SK-N-SH treated with all-trans-retinoic acid at 6 μM for 48 hours (cell line): Measurements from ENCODE around the gene FPR1.

Source experiments
- ATAC-seq: fragments of 200-7000 bp; cut with Tn5 transposase; 3 replicates; pipeline ENCODE4 v1.9.1; 2020; ENCODE audit warnings: mild to moderate bottlenecking, moderate library complexity
- ARNTL ChIP-seq: fragments of 450-650 bp; formaldehyde crosslinking; IDR thresholded peaks from 2 replicates; pipeline ENCODE4 v1.5.0; 2020; ENCODE audit warnings: low read depth, mild to moderate bottlenecking, moderate library complexity, borderline replicate concordance
- CSDC2 ChIP-seq: fragments of 250-450 bp; sonication (Bioruptor Pico); IDR thresholded peaks from 2 replicates; pipeline ENCODE4 v1.5.0; 2020; ENCODE audit warnings: mild to moderate bottlenecking, moderate library complexity
- CSRNP3 ChIP-seq: fragments of 250-450 bp; sonication (Bioruptor Pico); IDR thresholded peaks from 2 replicates; pipeline ENCODE4 v1.5.1; 2021; ENCODE audit warnings: mild to moderate bottlenecking, moderate library complexity
- ESRRG ChIP-seq: fragments of 250-450 bp; sonication (Bioruptor Pico); IDR thresholded peaks from 2 replicates; pipeline ENCODE4 v1.6.1; 2021; ENCODE audit warnings: mild to moderate bottlenecking
- GLIS3 ChIP-seq: fragments of 250-450 bp; sonication (Bioruptor Pico); IDR thresholded peaks from 2 replicates; pipeline ENCODE4 v1.5.0; 2020; ENCODE audit warnings: mild to moderate bottlenecking, moderate library complexity
- ISL1 ChIP-seq: fragments of 250-450 bp; sonication (Bioruptor Pico); IDR thresholded peaks from 2 replicates; pipeline ENCODE4 v2.1.2; 2022; ENCODE audit warnings: mild to moderate bottlenecking, moderate library complexity
- OSR1 ChIP-seq: fragments of 250-450 bp; sonication (Bioruptor Pico); IDR thresholded peaks from 2 replicates; pipeline ENCODE4 v1.8.0; 2022; ENCODE audit warnings: moderate library complexity, mild to moderate bottlenecking, inconsistent platforms
- PATZ1 ChIP-seq: fragments of 250-450 bp; sonication (Bioruptor Pico); IDR thresholded peaks from 2 replicates; pipeline ENCODE4 v1.8.0; 2020; ENCODE audit warnings: mild to moderate bottlenecking, moderate library complexity, borderline replicate concordance
- POU6F1 ChIP-seq: fragments of 250-450 bp; sonication (Bioruptor Pico); IDR thresholded peaks from 2 replicates; pipeline ENCODE4 v1.8.0; 2021; ENCODE audit warnings: low read depth, mild to moderate bottlenecking, moderate library complexity, borderline replicate concordance
- RARB ChIP-seq: fragments of 250-450 bp; sonication (Bioruptor Pico); IDR thresholded peaks from 2 replicates; pipeline ENCODE4 v1.8.0; 2021; ENCODE audit warnings: mild to moderate bottlenecking, moderate library complexity
- TOX ChIP-seq: fragments of 250-450 bp; sonication (Bioruptor Pico); IDR thresholded peaks from 2 replicates; pipeline ENCODE4 v1.8.0; 2021; ENCODE audit warnings: mild to moderate bottlenecking, moderate library complexity, borderline replicate concordance
- TSHZ2 ChIP-seq: fragments of 250-450 bp; sonication (Bioruptor Pico); IDR thresholded peaks from 2 replicates; pipeline ENCODE4 v1.5.0; 2020; ENCODE audit warnings: mild to moderate bottlenecking, moderate library complexity
- ZFP3 ChIP-seq: fragments of 250-450 bp; sonication (Bioruptor Pico); IDR thresholded peaks from 2 replicates; pipeline ENCODE4 v1.5.0; 2020; ENCODE audit warnings: mild to moderate bottlenecking, moderate library complexity
- ZFP30 ChIP-seq: fragments of 450-650 bp; formaldehyde crosslinking; IDR thresholded peaks from 2 replicates; pipeline ENCODE4 v1.5.0; 2022; ENCODE audit warnings: mild to moderate bottlenecking, moderate library complexity
- ZNF565 ChIP-seq: fragments of 450-650 bp; formaldehyde crosslinking; conservative IDR thresholded peaks from 2 replicates; pipeline ENCODE4 v1.5.0; 2020; ENCODE audit warnings: low read depth, mild to moderate bottlenecking, moderate library complexity
- ZNF70 ChIP-seq: fragments of 450-650 bp; formaldehyde crosslinking; IDR thresholded peaks from 2 replicates; pipeline ENCODE4 v1.5.0; 2020; ENCODE audit warnings: mild to moderate bottlenecking, moderate library complexity
- TF ChIP-seq, protein P1 (sequence below): fragments of 250-450 bp; sonication (Bioruptor Pico); IDR thresholded peaks from 2 replicates; pipeline ENCODE4 v1.5.1; 2020; ENCODE audit warnings: low read depth, mild to moderate bottlenecking, moderate library complexity

FPR1 gene

GRCh38 chr19:51713319-51714285 is 38.1 kb downstream of the FPR1 start (continued):
- TF ChIP-seq ISL1: no peak
- TF ChIP-seq CSDC2 (CRISPR knock-in tag): no peak

- ATAC-seq: peak; percentile 45
- no peak for TF ChIP-seq ESRRG
- TF ChIP-seq ZNF565: no peak
- no peak for TF ChIP-seq RARB (CRISPR knock-in tag)
- no peak for TF ChIP-seq TOX (CRISPR knock-in tag)
- TF ChIP-seq ZFP30 (CRISPR knock-in tag): no peak
- TF ChIP-seq, protein P1, sequence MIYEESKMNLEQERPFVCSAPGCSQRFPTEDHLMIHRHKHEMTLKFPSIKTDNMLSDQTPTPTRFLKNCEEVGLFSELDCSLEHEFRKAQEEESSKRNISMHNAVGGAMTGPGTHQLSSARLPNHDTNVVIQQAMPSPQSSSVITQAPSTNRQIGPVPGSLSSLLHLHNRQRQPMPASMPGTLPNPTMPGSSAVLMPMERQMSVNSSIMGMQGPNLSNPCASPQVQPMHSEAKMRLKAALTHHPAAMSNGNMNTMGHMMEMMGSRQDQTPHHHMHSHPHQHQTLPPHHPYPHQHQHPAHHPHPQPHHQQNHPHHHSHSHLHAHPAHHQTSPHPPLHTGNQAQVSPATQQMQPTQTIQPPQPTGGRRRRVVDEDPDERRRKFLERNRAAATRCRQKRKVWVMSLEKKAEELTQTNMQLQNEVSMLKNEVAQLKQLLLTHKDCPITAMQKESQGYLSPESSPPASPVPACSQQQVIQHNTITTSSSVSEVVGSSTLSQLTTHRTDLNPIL (CRISPR knock-in tag): no peak
- TF ChIP-seq GLIS3 (CRISPR knock-in tag): no peak
- TF ChIP-seq, all 23 proteins: peak for 0
These were observed 39.1 kb downstream of the FPR1 start for GRCh38 chr19:51712461-51713081.

DNA sequence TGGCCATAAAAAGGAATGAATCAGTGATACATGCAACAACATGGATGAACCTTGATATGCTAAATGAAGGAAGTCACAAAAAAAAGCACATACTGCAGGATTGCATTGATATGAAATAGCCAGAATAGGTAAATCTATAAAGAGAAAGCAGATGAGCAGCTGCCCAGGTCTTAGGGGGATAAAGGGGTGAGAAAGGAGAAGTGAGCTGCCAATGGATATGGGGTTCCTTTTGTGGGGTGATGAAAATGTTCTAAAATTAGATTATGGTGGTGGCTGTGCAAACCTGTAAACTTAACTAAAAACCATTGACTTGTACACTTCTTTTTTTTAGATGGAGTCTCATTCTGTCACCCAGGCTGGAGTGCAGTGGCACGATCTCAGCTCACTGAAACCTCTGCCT is 40.0 kb downstream of the FPR1 start:
- ATAC-seq: no peak
- no peak for TF ChIP-seq ZNF565
- no peak for TF ChIP-seq GLIS3 (CRISPR knock-in tag)
- no peak for TF ChIP-seq POU6F1
- no peak for TF ChIP-seq ZNF70 (CRISPR knock-in tag)
- no peak for TF ChIP-seq OSR1 (CRISPR knock-in tag)
- no peak for TF ChIP-seq RARB (CRISPR knock-in tag)
- TF ChIP-seq ARNTL: no peak
- TF ChIP-seq, protein P1 (CRISPR knock-in tag): no peak
- TF ChIP-seq CSDC2 (CRISPR knock-in tag): no peak
- no peak for TF ChIP-seq ZFP3 (CRISPR knock-in tag)
- no peak for TF ChIP-seq CSRNP3
- TF ChIP-seq PATZ1 (CRISPR knock-in tag): no peak
- no peak for TF ChIP-seq TSHZ2 (CRISPR knock-in tag)
- no peak for TF ChIP-seq TOX (CRISPR knock-in tag)
- no peak for TF ChIP-seq ISL1
- TF ChIP-seq ESRRG: no peak
- TF ChIP-seq, all 23 proteins: peak for 0
